ENCODE measurements around the gene GPR158.

The GPR158 gene

DNA sequence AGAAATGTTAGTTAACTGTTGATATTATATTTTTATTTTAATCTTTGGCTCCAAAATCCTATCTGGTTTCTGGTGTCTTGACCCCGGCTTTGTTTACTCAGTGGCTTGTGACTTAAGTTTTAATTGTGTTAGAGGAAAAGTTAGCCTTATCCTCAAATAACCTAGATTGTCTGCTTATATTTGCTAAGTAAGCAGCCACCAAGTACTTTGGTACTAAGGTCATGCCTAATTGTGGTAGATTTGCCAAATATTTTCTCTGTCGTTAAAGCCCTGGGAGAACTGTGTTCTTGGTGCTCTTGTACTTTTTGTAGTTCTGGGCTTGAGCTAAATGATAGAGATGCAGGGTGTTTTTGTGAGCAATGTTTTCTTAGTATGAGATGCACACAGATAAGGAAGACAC, 34.8 kb downstream of the GPR158 start:
- no peak for DNase-seq

DNA sequence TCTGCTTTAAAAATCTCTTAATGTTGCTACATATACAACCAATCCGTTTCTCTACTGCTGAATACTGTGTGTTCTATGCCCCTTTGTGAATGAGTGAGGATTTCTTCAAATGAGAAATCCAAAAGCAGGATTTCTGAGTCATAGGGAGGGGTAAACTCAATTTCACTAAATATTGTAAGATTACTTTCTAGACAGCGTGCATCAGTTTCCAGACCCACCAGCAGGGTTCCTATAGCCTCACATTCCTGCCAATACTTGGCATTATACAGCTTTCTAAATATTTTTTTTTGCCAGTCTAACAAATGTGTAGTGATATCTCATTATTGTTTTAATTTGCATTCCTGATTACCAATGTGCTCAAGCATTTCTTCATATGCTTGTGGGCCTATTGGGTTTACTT, 35.5 kb downstream of the GPR158 start:
- DNase-seq: no peak

DNA sequence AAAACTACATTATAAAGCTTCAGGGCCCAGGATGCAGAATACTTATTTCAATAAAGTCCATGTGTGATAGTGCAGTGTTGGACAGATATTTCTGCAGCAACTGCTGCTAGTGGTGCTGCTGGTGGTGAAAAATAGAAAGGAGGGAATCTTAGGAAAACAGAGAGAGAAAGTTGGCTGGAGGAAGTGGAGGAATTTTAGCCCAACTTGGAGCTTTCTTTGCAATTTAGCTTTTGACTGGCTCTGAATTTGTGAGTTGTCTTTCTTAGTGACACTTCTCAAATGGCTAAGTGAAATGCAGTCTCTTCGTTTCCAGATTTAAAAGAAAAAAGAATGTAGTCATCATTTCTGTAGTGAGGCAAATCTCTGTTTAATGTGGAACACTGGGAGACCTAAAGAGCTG, 45.4 kb downstream of the GPR158 start:
- no peak for DNase-seq

DNA sequence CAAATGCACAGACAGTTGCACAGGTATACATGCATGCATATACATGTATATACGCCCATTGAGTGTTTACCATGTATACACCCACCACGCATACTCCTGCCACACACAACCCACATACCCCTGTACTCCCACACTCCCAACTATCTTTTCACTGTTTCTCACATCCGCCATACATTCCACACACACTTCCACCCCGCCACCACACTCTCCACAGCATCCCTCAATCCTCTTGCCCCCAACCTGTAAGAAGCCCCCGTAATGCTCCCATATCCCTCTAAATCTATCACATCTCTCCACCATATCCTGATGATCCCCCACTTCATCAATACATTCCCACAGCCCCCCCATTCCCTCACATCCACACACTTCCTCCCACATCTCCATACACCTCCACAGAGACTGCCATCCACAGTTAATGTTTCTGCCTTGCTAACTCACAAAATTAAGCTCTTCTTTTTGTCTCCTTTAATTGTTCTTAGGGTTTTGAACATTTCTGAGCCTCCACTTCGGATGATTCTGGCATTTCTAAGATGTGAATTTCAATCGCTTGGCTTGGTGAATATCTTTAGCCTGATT, 47.4 kb downstream of the GPR158 start:
- DNase-seq: no peak

- peak; percentile 17 for DNase-seq
Observed at GRCh38 chr10:25226775-25227682, 52.2 kb downstream of the GPR158 start.

GRCh38 chr10:25231751-25232150, 57.0 kb downstream of the GPR158 start:
- DNase-seq: no peak

GRCh38 chr10:25232204-25232603, 57.4 kb downstream of the GPR158 start:
- DNase-seq: no peak

DNA sequence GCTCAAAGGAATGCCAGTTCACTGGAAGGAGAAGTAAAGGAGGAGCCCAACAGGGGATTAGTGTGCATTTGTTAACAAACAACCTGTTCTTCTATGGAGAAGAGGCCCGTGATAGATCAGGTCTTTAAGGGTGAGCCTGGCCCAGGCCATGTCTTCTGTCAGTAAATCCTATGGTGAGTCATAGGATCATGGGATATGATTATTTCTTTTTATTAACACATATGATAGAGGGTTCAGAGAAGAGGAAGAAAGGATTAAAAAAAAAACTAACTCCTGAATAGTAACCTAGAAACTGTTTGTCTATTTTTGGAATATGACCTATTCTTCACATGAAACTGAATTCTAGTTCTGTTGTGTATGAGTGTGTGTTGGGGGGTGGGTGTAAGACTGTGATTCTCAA, 70.4 kb downstream of the GPR158 start:
- no peak for DNase-seq

- DNase-seq: no peak
Observed at GRCh38 chr10:25257646-25258045, 82.8 kb downstream of the GPR158 start.

DNA sequence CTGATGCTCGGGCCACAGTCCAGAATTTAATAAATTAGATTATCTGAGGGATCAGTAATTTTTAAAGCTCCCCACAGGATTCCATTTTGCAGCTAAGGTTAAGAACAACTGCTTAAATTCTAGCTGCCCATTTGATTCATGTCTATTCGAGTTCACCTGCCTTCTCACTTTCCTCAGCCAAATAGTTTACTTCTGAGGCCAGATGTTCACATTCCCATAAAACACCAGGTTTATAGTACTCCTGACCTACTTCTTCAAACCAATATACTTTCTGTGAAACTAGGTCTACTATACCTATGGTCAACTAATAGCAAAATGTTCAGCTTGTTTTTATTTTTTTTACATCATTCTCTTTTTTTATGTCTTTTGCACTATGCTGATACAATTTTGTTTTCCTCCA, 86.3 kb downstream of the GPR158 start:
- no peak for DNase-seq

GRCh38 chr10:25261558-25261957, 86.8 kb downstream of the GPR158 start:
- DNase-seq: no peak

DNA sequence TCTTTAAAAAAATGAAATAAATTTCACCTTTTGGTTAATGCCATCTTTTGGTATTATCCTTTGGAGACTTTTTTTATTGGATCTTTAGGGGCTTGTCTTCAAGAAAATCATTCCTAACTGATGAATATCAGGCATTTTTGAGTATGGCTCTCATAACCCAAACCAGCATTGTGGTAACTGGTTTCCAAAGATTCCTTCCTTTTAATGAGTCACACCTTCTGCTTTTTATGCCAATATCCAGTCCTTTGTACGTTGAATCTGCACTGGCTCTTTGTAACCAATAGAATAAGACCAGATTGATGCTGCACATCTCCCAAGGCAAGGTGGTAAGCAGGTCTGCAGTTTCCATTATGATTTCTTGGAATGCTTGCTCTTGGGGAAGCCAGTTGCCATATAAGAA, 89.1 kb downstream of the GPR158 start:
- DNase-seq: no peak

GRCh38 chr10:25278180-25278579, 103.4 kb downstream of the GPR158 start:
- DNase-seq: no peak

- DNase-seq: no peak
Observed at GRCh38 chr10:25280076-25280475, 105.3 kb downstream of the GPR158 start.

GRCh38 chr10:25280573-25280972, 105.8 kb downstream of the GPR158 start:
- DNase-seq: no peak

DNA sequence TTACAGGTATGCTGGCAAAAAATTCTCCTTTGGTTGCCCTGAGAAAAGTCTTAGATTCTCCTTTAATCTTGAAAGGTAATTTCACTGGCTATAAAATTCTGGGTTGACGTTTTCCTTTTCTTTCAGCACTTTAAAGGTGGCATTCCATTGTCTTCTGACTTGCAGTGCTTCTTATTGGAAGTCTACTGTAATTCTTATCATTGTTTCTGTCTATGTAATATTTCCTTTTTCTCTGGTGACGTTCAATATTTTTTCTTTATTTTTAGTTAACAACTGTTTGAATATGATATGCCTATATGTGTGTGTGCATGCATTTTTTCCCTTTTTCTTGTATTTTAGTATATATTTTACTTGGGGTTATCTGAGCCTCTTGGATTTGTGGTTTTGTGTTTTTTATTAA, 111.0 kb downstream of the GPR158 start:
- no peak for DNase-seq

GRCh38 chr10:25288181-25288580, 113.4 kb downstream of the GPR158 start:
- DNase-seq: no peak

- no peak for DNase-seq
Observed at GRCh38 chr10:25294032-25294926, 119.5 kb downstream of the GPR158 start.

DNA sequence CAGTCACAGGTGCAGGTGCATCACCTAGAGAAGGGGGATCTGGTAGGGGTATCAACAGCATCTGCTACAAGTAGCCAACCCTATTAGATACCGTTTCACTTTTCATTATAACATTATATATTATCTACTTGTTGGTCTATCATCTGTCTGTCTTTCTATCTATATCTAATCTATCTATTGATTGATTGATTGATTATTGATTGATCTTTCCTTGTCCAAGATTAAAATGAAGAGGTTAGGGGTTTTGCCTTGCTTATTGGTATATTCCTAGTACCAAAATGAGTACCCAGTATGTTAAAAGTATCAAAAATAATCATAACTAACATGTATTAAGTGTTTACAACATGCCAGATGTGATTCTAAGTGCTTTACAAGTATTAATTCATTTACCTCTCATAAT, 121.5 kb downstream of the GPR158 start:
- DNase-seq: no peak

- no peak for DNase-seq
Observed at GRCh38 chr10:25297466-25297865, 122.7 kb downstream of the GPR158 start.

GRCh38 chr10:25300073-25300472, 125.3 kb downstream of the GPR158 start:
- DNase-seq: no peak

DNA sequence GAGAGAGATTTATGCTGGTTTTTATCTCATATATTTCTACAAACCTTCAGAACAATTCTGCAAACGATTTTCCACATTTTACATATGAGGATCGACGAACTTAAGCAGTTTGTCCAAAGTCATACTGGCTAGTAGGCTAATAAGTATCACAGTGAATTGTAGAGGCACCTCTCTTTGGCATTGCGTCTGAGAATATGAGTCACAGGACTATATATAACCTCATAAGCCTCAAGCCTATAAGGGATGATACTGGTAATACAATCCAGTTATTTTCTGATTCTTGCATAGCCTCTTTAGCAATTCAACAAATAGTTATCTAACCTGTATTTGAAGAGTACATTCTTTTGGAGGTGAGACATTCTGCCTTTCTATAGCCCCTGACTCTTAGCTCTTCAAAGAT, 129.8 kb downstream of the GPR158 start:
- no peak for DNase-seq

DNA sequence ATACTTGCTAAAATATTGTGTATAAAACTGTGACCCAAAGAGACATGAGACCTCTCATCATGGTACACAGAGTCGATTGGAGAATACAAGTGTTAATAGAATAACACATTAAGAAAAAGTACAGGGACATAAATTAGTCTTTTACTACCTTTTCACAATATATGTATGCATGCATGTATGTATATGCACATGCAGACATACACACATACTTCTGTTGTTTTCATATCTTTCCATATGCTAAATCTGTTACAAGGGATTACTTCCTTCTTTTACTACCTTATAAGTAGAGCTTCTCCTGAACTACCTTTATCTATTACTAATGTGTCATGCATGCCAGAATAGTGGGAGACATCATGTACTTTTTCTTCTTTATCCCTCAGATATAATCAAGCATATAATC, 131.6 kb downstream of the GPR158 start:
- DNase-seq: no peak

DNA sequence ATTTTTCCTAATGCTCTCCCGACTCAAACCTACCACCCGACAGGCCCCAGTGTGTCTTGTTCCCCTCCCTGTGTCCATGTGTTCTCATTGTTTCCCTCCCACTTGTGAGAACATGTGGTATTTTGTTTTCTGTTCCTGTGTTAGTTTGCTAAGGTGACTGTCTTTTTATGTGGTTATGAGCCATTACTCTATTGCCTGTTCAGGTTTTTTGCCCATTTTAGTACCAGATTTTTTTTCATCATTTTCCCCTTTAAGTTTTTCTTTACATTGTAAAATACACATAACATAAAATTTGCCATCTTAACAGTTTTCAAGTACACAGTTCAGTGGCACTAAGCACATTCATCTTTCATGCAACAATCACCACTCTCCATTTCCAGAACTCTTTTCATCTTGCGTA, 133.5 kb downstream of the GPR158 start:
- DNase-seq: no peak
